Measurements from ENCODE around the gene CHRNB2. TPM values are rescaled to one million over a fixed set of nuclear protein-coding genes. Genes with fewer than 3 reads are reported as not detected.

The CHRNB2 gene, protein sequence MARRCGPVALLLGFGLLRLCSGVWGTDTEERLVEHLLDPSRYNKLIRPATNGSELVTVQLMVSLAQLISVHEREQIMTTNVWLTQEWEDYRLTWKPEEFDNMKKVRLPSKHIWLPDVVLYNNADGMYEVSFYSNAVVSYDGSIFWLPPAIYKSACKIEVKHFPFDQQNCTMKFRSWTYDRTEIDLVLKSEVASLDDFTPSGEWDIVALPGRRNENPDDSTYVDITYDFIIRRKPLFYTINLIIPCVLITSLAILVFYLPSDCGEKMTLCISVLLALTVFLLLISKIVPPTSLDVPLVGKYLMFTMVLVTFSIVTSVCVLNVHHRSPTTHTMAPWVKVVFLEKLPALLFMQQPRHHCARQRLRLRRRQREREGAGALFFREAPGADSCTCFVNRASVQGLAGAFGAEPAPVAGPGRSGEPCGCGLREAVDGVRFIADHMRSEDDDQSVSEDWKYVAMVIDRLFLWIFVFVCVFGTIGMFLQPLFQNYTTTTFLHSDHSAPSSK
- not detected in 2 replicates for total RNA-seq

DNA sequence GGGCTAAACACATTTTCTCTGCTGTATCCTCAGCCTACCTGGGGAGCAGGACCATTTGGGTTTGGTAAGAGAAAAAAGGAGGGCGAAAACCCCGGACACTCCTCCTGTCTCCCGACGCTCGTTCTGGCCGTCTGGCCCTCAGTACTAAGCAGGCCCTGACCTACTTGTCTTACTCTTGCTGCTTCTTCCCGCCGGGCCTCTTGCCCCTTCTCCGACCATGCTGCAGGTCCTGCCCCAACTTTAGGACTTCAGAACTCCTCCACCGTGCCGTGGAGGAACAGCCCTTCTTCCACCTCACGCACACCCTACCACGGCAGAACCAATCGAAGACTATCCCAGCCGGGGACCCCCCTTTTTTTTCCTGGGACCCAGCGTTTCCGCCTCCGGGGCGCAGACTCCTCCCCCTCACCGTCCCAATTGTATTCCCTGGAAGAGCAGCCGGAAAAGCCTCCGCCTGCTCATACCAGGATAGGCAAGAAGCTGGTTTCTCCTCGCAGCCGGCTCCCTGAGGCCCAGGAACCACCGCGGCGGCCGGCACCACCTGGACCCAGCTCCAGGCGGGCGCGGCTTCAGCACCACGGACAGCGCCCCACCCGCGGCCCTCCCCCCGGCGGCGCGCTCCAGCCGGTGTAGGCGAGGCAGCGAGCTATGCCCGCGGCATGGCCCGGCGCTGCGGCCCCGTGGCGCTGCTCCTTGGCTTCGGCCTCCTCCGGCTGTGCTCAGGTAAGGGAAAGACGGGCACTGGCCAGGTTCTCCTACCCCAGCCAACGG, at the start of gene CHRNB2:
Gene CHRNB2, plus strand, starts transcription at position 393 of the 771 bp plus-strand sequence. Its CDS starts 267 bp downstream, at position 660.
- intact Hi-C loops (cut with micrococcal nuclease), result no loop called here
- POLR2A ChIA-PET, result interaction anchor here (0.6 to 0.7 kb wide), 2 partner anchors 8 to 41 kb away, joined by 3 read pairs; no protein-coding TSS in a partner anchor

DNA sequence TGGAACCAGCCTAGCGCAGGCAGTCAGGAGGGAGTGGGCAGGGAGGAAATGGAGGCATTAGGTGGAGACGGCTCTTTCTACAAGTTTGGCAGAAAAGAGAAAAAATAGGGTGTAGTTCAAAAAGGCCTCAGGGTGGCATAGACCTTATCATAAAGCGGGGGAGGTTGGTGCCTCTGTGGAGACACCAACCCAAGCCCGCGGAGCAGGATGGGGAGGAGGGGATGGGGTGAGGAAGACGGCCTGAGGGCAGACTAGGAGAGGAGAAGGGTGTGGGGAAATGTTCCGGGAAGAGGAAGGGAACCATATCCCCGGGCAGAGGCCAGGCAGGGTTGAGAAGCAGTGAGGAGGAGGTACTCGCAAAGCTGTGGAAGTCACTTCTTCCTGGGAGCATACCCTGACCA, 48.0 kb upstream of the CHRNB2 start:
- intact Hi-C loops (cut with micrococcal nuclease), result no loop called here
- CTCF ChIA-PET, result no interaction called here
- H3K4me1 Mint-ChIP-seq, result no peaks in the 10 kb centered on the region
- H3K36me3 Mint-ChIP-seq (ENCODE audit: low read depth), result no peaks in the 10 kb centered on the region
- no peak overlapping the region for H3K27ac Mint-ChIP-seq
- H3K9me3 Mint-ChIP-seq, result no peaks in the 10 kb centered on the region
- POLR2A ChIA-PET, result no interaction called here
- peaks cover 30% of the 10 kb centered on the region for H3K27me3 Mint-ChIP-seq
- no peak for DNase-seq
- TF ChIP-seq, protein P1, sequence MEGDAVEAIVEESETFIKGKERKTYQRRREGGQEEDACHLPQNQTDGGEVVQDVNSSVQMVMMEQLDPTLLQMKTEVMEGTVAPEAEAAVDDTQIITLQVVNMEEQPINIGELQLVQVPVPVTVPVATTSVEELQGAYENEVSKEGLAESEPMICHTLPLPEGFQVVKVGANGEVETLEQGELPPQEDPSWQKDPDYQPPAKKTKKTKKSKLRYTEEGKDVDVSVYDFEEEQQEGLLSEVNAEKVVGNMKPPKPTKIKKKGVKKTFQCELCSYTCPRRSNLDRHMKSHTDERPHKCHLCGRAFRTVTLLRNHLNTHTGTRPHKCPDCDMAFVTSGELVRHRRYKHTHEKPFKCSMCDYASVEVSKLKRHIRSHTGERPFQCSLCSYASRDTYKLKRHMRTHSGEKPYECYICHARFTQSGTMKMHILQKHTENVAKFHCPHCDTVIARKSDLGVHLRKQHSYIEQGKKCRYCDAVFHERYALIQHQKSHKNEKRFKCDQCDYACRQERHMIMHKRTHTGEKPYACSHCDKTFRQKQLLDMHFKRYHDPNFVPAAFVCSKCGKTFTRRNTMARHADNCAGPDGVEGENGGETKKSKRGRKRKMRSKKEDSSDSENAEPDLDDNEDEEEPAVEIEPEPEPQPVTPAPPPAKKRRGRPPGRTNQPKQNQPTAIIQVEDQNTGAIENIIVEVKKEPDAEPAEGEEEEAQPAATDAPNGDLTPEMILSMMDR (IDR thresholded peaks at IDR 0.05), result no peak
- no peak for ATAC-seq (ENCODE audit: low read depth)
- no peak overlapping the region for H3K4me3 Mint-ChIP-seq

More for the DNA sequence above, at the start of gene CHRNB2:
- Mint-ChIP-seq H3K4me3 (no peak within 1 kb of the TSS), H3K9me3 (no peaks in the 10 kb centered on the region), H3K4me1 (peaks cover 3% of the 10 kb centered on the region), H3K27me3 (peaks cover 48% of the 10 kb centered on the region), H3K36me3 (ENCODE audit: low read depth) (no peaks in the 10 kb centered on the region), H3K27ac (no peak within 1 kb of the TSS)
- TF ChIP-seq, protein P1 (IDR thresholded peaks at IDR 0.05), result no peak
- CTCF ChIA-PET, result interaction anchor here (1.7 kb wide), 1 partner anchor 8 kb away, joined by 7 read pairs; no protein-coding TSS in a partner anchor
- DNase-seq, result peak; percentile 71
- ATAC-seq (ENCODE audit: low read depth), result peak; percentile 99

DNA sequence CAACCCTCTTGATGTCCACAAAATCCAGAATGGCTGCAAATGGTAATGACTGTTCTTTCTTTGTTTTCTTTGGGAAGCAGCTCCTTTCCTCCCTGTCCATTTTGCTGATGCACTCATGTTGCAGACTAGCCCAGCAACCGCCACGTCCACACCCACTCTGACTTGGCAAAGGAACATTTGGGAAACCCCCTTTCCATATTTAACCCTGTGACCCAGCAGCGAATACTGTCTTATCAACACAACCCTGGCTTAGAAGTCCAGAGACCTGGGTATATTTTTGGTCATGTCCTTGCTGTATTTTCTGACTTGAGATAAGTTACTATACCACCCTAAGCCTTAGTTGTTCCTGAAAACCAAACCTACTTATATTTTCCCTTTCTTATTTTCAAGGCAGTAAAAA, 47.2 kb upstream of the CHRNB2 start:
- DNase-seq (no peak), ATAC-seq (ENCODE audit: low read depth) (no peak)
- no peak overlapping the region for H3K4me3 Mint-ChIP-seq
- peaks cover 33% of the 10 kb centered on the region for H3K27me3 Mint-ChIP-seq
- POLR2A ChIA-PET, result no interaction called here
- H3K36me3 Mint-ChIP-seq (ENCODE audit: low read depth), result no peaks in the 10 kb centered on the region
- no peak overlapping the region for H3K27ac Mint-ChIP-seq
- no peaks in the 10 kb centered on the region for H3K9me3 Mint-ChIP-seq
- intact Hi-C loops (cut with micrococcal nuclease), result no loop called here
- TF ChIP-seq, protein P1 (IDR thresholded peaks at IDR 0.05), result no peak
- CTCF ChIA-PET, result no interaction called here
- no peaks in the 10 kb centered on the region for H3K4me1 Mint-ChIP-seq

DNA sequence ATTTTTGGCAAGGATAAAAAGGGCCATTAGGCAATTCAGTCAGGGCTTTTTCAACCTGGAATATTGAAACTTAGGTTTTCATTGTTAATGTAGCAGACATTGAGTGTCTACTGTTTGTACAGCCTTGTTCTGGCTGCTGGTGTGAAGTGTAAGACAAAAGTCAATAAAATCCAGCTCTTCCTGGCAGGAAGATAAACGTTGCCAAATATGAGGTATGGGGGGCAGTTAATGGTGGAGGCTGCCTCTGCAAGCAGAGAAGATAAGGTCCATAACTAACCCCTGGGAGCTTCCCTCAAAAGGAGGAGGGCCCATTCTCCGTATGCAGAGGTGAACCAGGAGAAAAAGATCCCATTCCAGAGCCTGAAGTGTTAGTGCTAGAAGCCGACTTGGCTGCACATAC, 45.9 kb upstream of the CHRNB2 start:
- DNase-seq (no peak), ATAC-seq (ENCODE audit: low read depth) (no peak)
- ChIA-PET CTCF (no interaction called here), POLR2A (no interaction called here)
- Mint-ChIP-seq H3K27ac (no peak overlapping the region), H3K4me1 (no peaks in the 10 kb centered on the region), H3K9me3 (no peaks in the 10 kb centered on the region), H3K4me3 (no peak overlapping the region), H3K36me3 (ENCODE audit: low read depth) (no peaks in the 10 kb centered on the region), H3K27me3 (peaks cover 29% of the 10 kb centered on the region)
- intact Hi-C loops (cut with micrococcal nuclease), result no loop called here
- TF ChIP-seq, protein P1 (IDR thresholded peaks at IDR 0.05), result no peak

DNA sequence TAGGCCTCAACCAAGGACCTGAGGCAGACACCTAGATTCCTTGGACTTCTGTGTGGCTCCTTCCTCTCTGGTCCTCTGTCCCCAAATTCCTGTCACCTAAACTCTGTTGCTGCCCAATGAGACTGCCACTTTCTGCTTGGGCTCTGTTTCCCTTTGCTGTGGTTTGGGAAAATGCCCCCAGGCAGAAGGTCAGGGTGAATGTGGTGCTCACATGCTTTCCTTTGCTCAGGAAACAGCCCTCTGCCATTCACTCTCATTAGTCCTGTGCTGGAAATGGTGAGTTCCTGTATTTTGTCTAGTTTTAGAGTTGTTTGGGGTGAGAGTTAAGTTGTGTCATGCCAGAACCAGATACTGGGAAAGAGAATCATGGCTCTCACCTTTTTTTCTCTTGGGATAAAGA, 42.7 kb upstream of the CHRNB2 start:
- ATAC-seq (ENCODE audit: low read depth) (no peak), DNase-seq (no peak)
- TF ChIP-seq, protein P1 (IDR thresholded peaks at IDR 0.05), result no peak
- Mint-ChIP-seq H3K27ac (no peak overlapping the region), H3K9me3 (no peaks in the 10 kb centered on the region), H3K36me3 (ENCODE audit: low read depth) (no peaks in the 10 kb centered on the region), H3K4me3 (no peak overlapping the region), H3K27me3 (peaks cover 18% of the 10 kb centered on the region), H3K4me1 (no peaks in the 10 kb centered on the region)
- ChIA-PET CTCF (no interaction called here), POLR2A (no interaction called here)
- intact Hi-C loops (cut with micrococcal nuclease), result no loop called here

All from activated B cell treated with CpG ODN at 0.5 μM for 24 hours (primary cell).